ENCODE data around the gene PAX6.

PAX6 gene

GRCh38 chr11:31826536-31827438 lies 15.7 kb upstream of the PAX6 start:
- H3K27me3 Mint-ChIP-seq, result peaks cover 56 to 78% of the 10 kb centered on the region in 2 donors
- peaks cover 0 to 3% of the 10 kb centered on the region in 2 donors for H3K36me3 Mint-ChIP-seq
- DNase-seq (no peak), ATAC-seq (replicated peaks) (no peak)
- peaks cover 0 to 4% of the 10 kb centered on the region in 2 donors for H3K9me3 Mint-ChIP-seq
- H3K4me3 Mint-ChIP-seq, result peak overlapping the region in 1 of 2 donors; percentile 61
- H3K4me1 Mint-ChIP-seq, result peaks cover 4 to 14% of the 10 kb centered on the region in 2 donors
- H3K27ac Mint-ChIP-seq, result peak overlapping the region; percentile 89

GRCh38 chr11:31825838-31826484 lies 14.8 kb upstream of the PAX6 start:
- Mint-ChIP-seq H3K36me3 (peaks cover 3% of the 10 kb centered on the region in 2 donors), H3K4me3 (peak overlapping the region in 1 of 2 donors; percentile 9), H3K27ac (peak overlapping the region; percentile 73), H3K4me1 (peaks cover 4 to 20% of the 10 kb centered on the region in 2 donors), H3K9me3 (peaks cover 0 to 8% of the 10 kb centered on the region in 2 donors), H3K27me3 (peaks cover 62 to 85% of the 10 kb centered on the region in 2 donors)
- no peak for ATAC-seq (replicated peaks)
- no peak for DNase-seq

GRCh38 chr11:31824879-31825837 lies 14.0 kb upstream of the PAX6 start:
- Mint-ChIP-seq H3K4me1 (peaks cover 4 to 20% of the 10 kb centered on the region in 2 donors), H3K9me3 (peaks cover 0 to 9% of the 10 kb centered on the region in 2 donors), H3K36me3 (peaks cover 3% of the 10 kb centered on the region in 2 donors), H3K27ac (peak overlapping the region; percentile 89), H3K27me3 (peaks cover 66 to 90% of the 10 kb centered on the region in 2 donors), H3K4me3 (peak overlapping the region; percentile 20 to 44)
- DNase-seq (no peak), ATAC-seq (replicated peaks) (no peak)

- H3K27ac Mint-ChIP-seq, result peak overlapping the region; percentile 89
- ATAC-seq (replicated peaks), result no peak
- no peak for DNase-seq
- H3K4me1 Mint-ChIP-seq, result peaks cover 4 to 20% of the 10 kb centered on the region in 2 donors
- peaks cover 68 to 90% of the 10 kb centered on the region in 2 donors for H3K27me3 Mint-ChIP-seq
- peaks cover 0 to 9% of the 10 kb centered on the region in 2 donors for H3K9me3 Mint-ChIP-seq
- H3K36me3 Mint-ChIP-seq, result peaks cover 3% of the 10 kb centered on the region in 2 donors
- H3K4me3 Mint-ChIP-seq, result peak overlapping the region; percentile 20 to 32
Measured at GRCh38 chr11:31824332-31824878, 13.3 kb upstream of the PAX6 start.

- H3K9me3 Mint-ChIP-seq, result peaks cover 0 to 10% of the 10 kb centered on the region in 2 donors
- no peak overlapping the region for H3K4me3 Mint-ChIP-seq
- peaks cover 68 to 92% of the 10 kb centered on the region in 2 donors for H3K27me3 Mint-ChIP-seq
- H3K36me3 Mint-ChIP-seq, result peaks cover 3 to 5% of the 10 kb centered on the region in 2 donors
- peaks cover 4 to 22% of the 10 kb centered on the region in 2 donors for H3K4me1 Mint-ChIP-seq
- DNase-seq (no peak), ATAC-seq (replicated peaks) (no peak)
- H3K27ac Mint-ChIP-seq, result peak overlapping the region; percentile 89
Measured at GRCh38 chr11:31823644-31824331, 12.7 kb upstream of the PAX6 start.

- Mint-ChIP-seq H3K9me3 (peaks cover 0 to 11% of the 10 kb centered on the region in 2 donors), H3K27ac (no peak overlapping the region), H3K27me3 (peaks cover 74 to 94% of the 10 kb centered on the region in 2 donors), H3K36me3 (peaks cover 3 to 8% of the 10 kb centered on the region in 2 donors), H3K4me1 (peaks cover 7 to 29% of the 10 kb centered on the region in 2 donors), H3K4me3 (no peak overlapping the region)
- ATAC-seq (replicated peaks), result no peak
- no peak for DNase-seq
Measured at GRCh38 chr11:31822927-31823643, 12.0 kb upstream of the PAX6 start.

- DNase-seq (no peak), ATAC-seq (replicated peaks) (no peak)
- Mint-ChIP-seq H3K36me3 (peaks cover 3 to 7% of the 10 kb centered on the region in 2 donors), H3K9me3 (peaks cover 0 to 11% of the 10 kb centered on the region in 2 donors), H3K4me3 (no peak overlapping the region), H3K27ac (peak overlapping the region; percentile 27), H3K4me1 (peaks cover 7 to 25% of the 10 kb centered on the region in 2 donors), H3K27me3 (peaks cover 69 to 87% of the 10 kb centered on the region in 2 donors)
Measured at GRCh38 chr11:31822175-31822926, 11.2 kb upstream of the PAX6 start.

- Mint-ChIP-seq H3K36me3 (peaks cover 4 to 5% of the 10 kb centered on the region in 2 donors), H3K4me1 (peaks cover 8 to 26% of the 10 kb centered on the region in 2 donors), H3K4me3 (no peak overlapping the region), H3K27me3 (peaks cover 70 to 87% of the 10 kb centered on the region in 2 donors), H3K9me3 (peaks cover 0 to 11% of the 10 kb centered on the region in 2 donors), H3K27ac (peak overlapping the region; percentile 27)
- DNase-seq, result no peak
- ATAC-seq (replicated peaks), result no peak
Measured at GRCh38 chr11:31821766-31822165, 10.6 kb upstream of the PAX6 start.

- Mint-ChIP-seq H3K4me3 (no peak overlapping the region), H3K9me3 (peaks cover 0 to 11% of the 10 kb centered on the region in 2 donors), H3K27ac (peak overlapping the region; percentile 68), H3K4me1 (peaks cover 10 to 25% of the 10 kb centered on the region in 2 donors), H3K36me3 (peaks cover 5% of the 10 kb centered on the region in 2 donors), H3K27me3 (peaks cover 67 to 86% of the 10 kb centered on the region in 2 donors)
- no peak for ATAC-seq (replicated peaks)
- no peak for DNase-seq
Measured at GRCh38 chr11:31821235-31821764, 10.2 kb upstream of the PAX6 start.

- Mint-ChIP-seq H3K36me3 (peaks cover 5 to 6% of the 10 kb centered on the region in 2 donors), H3K9me3 (peaks cover 0 to 11% of the 10 kb centered on the region in 2 donors), H3K27me3 (peaks cover 68 to 86% of the 10 kb centered on the region in 2 donors), H3K27ac (no peak overlapping the region), H3K4me3 (no peak overlapping the region), H3K4me1 (peaks cover 11 to 33% of the 10 kb centered on the region in 2 donors)
- ATAC-seq (replicated peaks), result no peak
- no peak for DNase-seq
Measured at GRCh38 chr11:31820438-31820818, 9.3 kb upstream of the PAX6 start.

GRCh38 chr11:31819621-31820437 lies 8.7 kb upstream of the PAX6 start:
- peaks cover 15 to 39% of the 10 kb centered on the region in 2 donors for H3K4me1 Mint-ChIP-seq
- DNase-seq, result no peak
- H3K36me3 Mint-ChIP-seq, result peaks cover 5 to 6% of the 10 kb centered on the region in 2 donors
- peak overlapping the region; percentile 28 for H3K27ac Mint-ChIP-seq
- H3K27me3 Mint-ChIP-seq, result peaks cover 70 to 86% of the 10 kb centered on the region in 2 donors
- H3K9me3 Mint-ChIP-seq, result peaks cover 0 to 13% of the 10 kb centered on the region in 2 donors
- ATAC-seq (replicated peaks), result no peak
- H3K4me3 Mint-ChIP-seq, result no peak overlapping the region

Data from stimulated activated naive B cell treated with anti-CD40 and anti-IgM and Interleukin-4, amounts not matched to agents 10 μg/mL and 1 μg/mL and 100 μg/mL, for 72 hours (primary cell).